Nephron (organoid): ENCODE results near the gene OR51E2.

Experiments used
- H3K27ac Mint-ChIP-seq, 3 experiments: 2 replicates each; pipeline ENCODE4 v1.8.0; 2020; ENCODE audit warnings: mixed read lengths in 3 of 3, mild to moderate bottlenecking in 2 of 3, moderate library complexity in 1 of 3
- H3K27me3 Mint-ChIP-seq: 2 replicates; pipeline ENCODE4 v1.8.0; 2021; ENCODE audit warnings: low read depth, mild to moderate bottlenecking, moderate library complexity, mixed read lengths
- H3K36me3 Mint-ChIP-seq: 2 replicates; pipeline ENCODE4 v1.8.0; 2020; ENCODE audit warnings: low read depth, mixed read lengths
- H3K4me1 Mint-ChIP-seq: 2 replicates; pipeline ENCODE4 v1.8.0; 2020; ENCODE audit warnings: mixed read lengths
- H3K4me3 Mint-ChIP-seq, 3 experiments: 2 replicates each; pipeline ENCODE4 v1.8.0; 2020; ENCODE audit warnings: mild to moderate bottlenecking in 3 of 3, mixed read lengths in 3 of 3, moderate library complexity in 2 of 3
- H3K9me3 Mint-ChIP-seq: 2 replicates; pipeline ENCODE4 v1.8.0; 2020; ENCODE audit warnings: mixed read lengths
- CTCF ChIP-seq, 3 experiments: fragments of 200-600 bp; sonication (generic); IDR thresholded peaks; one replicate each; pipeline ENCODE4 v1.5.0; 2021; ENCODE audit warnings: antibody characterized with exemption in 3 of 3; ENCODE audit not compliant: unreplicated experiment in 3 of 3

The OR51E2 gene

GRCh38 chr11:4684631-4685285, 12.9 kb downstream of the OR51E2 start:
- Mint-ChIP-seq H3K36me3 (no peaks in the 10 kb centered on the region), H3K9me3 (no peaks in the 10 kb centered on the region), H3K27ac (no peak overlapping the region), H3K4me3 (no peak overlapping the region), H3K4me1 (peaks cover 5% of the 10 kb centered on the region), H3K27me3 (no peaks in the 10 kb centered on the region)
- TF ChIP-seq CTCF (IDR thresholded peaks at IDR 0.05; ENCODE audit: unreplicated experiment in 3 of 3): no peak

GRCh38 chr11:4682623-4683419, 14.8 kb downstream of the OR51E2 start:
- Mint-ChIP-seq H3K9me3 (no peaks in the 10 kb centered on the region), H3K4me3 (no peak overlapping the region), H3K36me3 (no peaks in the 10 kb centered on the region), H3K27me3 (no peaks in the 10 kb centered on the region), H3K27ac (no peak overlapping the region), H3K4me1 (peaks cover 5% of the 10 kb centered on the region)
- no peak for TF ChIP-seq CTCF (IDR thresholded peaks at IDR 0.05; ENCODE audit: unreplicated experiment in 3 of 3)

GRCh38 chr11:4680341-4680740, 17.3 kb downstream of the OR51E2 start:
- Mint-ChIP-seq H3K4me3 (no peak overlapping the region), H3K27ac (peak overlapping the region in 1 of 3 experiments; percentile 35), H3K4me1 (peaks cover 5% of the 10 kb centered on the region), H3K27me3 (no peaks in the 10 kb centered on the region), H3K9me3 (no peaks in the 10 kb centered on the region), H3K36me3 (no peaks in the 10 kb centered on the region)
- no peak for TF ChIP-seq CTCF (IDR thresholded peaks at IDR 0.05; ENCODE audit: unreplicated experiment in 3 of 3)

- no peak for TF ChIP-seq CTCF (IDR thresholded peaks at IDR 0.05; ENCODE audit: unreplicated experiment in 3 of 3)
- H3K36me3 Mint-ChIP-seq: no peaks in the 10 kb centered on the region
- no peaks in the 10 kb centered on the region for H3K27me3 Mint-ChIP-seq
- H3K9me3 Mint-ChIP-seq: no peaks in the 10 kb centered on the region
- H3K4me1 Mint-ChIP-seq: peaks cover 9% of the 10 kb centered on the region
- no peak overlapping the region for H3K4me3 Mint-ChIP-seq
- no peak overlapping the region for H3K27ac Mint-ChIP-seq
Observed at GRCh38 chr11:4677948-4678347, 19.7 kb downstream of the OR51E2 start.

GRCh38 chr11:4673781-4674180, 23.9 kb downstream of the OR51E2 start:
- Mint-ChIP-seq H3K36me3 (no peaks in the 10 kb centered on the region), H3K27ac (no peak overlapping the region)

More at GRCh38 chr11:4673781-4674180, 23.9 kb downstream of the OR51E2 start:
- H3K4me1 Mint-ChIP-seq: peaks cover 15% of the 10 kb centered on the region
- no peaks in the 10 kb centered on the region for H3K9me3 Mint-ChIP-seq
- no peak for TF ChIP-seq CTCF (IDR thresholded peaks at IDR 0.05; ENCODE audit: unreplicated experiment in 3 of 3)
- no peaks in the 10 kb centered on the region for H3K27me3 Mint-ChIP-seq
- no peak overlapping the region for H3K4me3 Mint-ChIP-seq
